Mammary epithelial cell (primary cell): ENCODE measurements around the gene TBX5.

Experiments used
- CTCF ChIP-seq, 2 donors: IDR thresholded peaks in 1 of 2; conservative IDR thresholded peaks in 1 of 2; 2 replicates each; pipeline ENCODE4 v1.5.1; 2011 to 2012; ENCODE audit warnings: inconsistent platforms in 2 of 2, low read length in 2 of 2, mild to moderate bottlenecking in 2 of 2, control low read depth in 1 of 2, low read depth in 1 of 2; ENCODE audit not compliant: insufficient read depth in 1 of 2; ENCODE audit errors: extremely low read depth in 1 of 2
- EZH2 ChIP-seq: IDR thresholded peaks from 2 replicates; pipeline ENCODE4 v1.6.1; 2012; ENCODE audit warnings: low read length, inconsistent platforms, borderline replicate concordance

GRCh38 chr12:114416028-114416427 is 10.1 kb upstream of the TBX5 start:
- no peak for TF ChIP-seq CTCF (conservative IDR thresholded peaks at IDR 0.05 in 1 of 2, IDR thresholded peaks at IDR 0.05 in 1 of 2; ENCODE audit: extremely low read depth in 1 of 2, insufficient read depth in 1 of 2, low read depth in 1 of 2, low read length in 2 of 2)
- TF ChIP-seq EZH2: no peak
